GM12878 (cell line): Measurements from ENCODE around the gene FAM200A.

Experiments used
- CUX1 ChIP-seq: IDR thresholded peaks from 2 replicates; pipeline ENCODE4 v1.6.1; 2012; ENCODE audit warnings: improper control_type of control experiment, low read depth, low read length; ENCODE audit not compliant: insufficient replicate concordance
- IKZF1 ChIP-seq: fragments of 450-650 bp; conservative IDR thresholded peaks from 2 replicates; pipeline ENCODE4 v1.6.1; 2017; ENCODE audit warnings: antibody characterized with exemption, mild to moderate bottlenecking
- MXI1 ChIP-seq: fragments of 150-350 bp; IDR thresholded peaks from 2 replicates; pipeline ENCODE4 v1.6.1; 2011; ENCODE audit warnings: low read depth, mild to moderate bottlenecking, inconsistent platforms, low read length, improper control_type of control experiment

DNA sequence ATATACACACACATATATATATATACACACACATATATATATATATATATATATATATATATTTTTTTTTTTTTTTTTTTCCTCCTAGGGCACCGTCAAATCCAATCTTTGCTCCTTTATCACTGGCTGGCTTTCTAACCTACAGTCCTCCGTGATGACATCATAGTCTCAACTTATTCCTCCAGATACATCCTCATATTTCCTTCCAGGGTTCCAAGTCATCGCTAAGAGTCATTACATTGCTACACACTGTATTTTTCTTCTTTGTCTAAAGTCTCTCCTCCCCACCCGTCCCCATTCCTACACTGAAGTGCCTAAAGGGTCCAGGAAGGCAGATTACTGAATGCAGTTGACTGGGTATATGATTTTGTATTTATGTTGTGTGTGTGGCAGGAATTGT is 1.1 kb upstream of the FAM200A start:
- TF ChIP-seq CUX1 (no peak), MXI1 (no peak), IKZF1 (no peak)
